ENCODE results near the gene TRPV6. TPM values are rescaled to one million over a fixed set of nuclear protein-coding genes. Genes with fewer than 3 reads are reported as not detected.

Gene TRPV6
- polyA plus RNA-seq, 1 donor from 2014 or later: 0.30 TPM

GRCh38 chr7:142876991-142877910, 8.3 kb downstream of the TRPV6 start:
- no peak overlapping the region for H3K9ac ChIP-seq (ENCODE audit: low read length)
- no peaks in the 10 kb centered on the region for H3K27me3 ChIP-seq (ENCODE audit: insufficient read depth, low read depth, low read length)
- H3K4me3 ChIP-seq (ENCODE audit: low read length): no peak overlapping the region
- no peaks in the 10 kb centered on the region for H3K79me2 ChIP-seq (replicated peaks; ENCODE audit: insufficient read depth, low read length)
- H3K27ac ChIP-seq (ENCODE audit: low read length): no peak overlapping the region
- no peak overlapping the region for H2AFZ ChIP-seq (ENCODE audit: low read depth, low read length)
- H3K4me2 ChIP-seq (ENCODE audit: low read length): no peak overlapping the region
- H3K9me2 ChIP-seq (ENCODE audit: insufficient read depth, low read length): no peaks in the 10 kb centered on the region
- H3K9me3 ChIP-seq (ENCODE audit: low read length): no peaks in the 10 kb centered on the region
- no peaks in the 10 kb centered on the region for H4K20me1 ChIP-seq (ENCODE audit: insufficient read depth)
- TF ChIP-seq EP300 (conservative IDR thresholded peaks at IDR 0.05; ENCODE audit: poor library complexity, severe bottlenecking): no peak
- no peak for TF ChIP-seq RAD21 (conservative IDR thresholded peaks at IDR 0.05)
- TF ChIP-seq MXI1 (conservative IDR thresholded peaks at IDR 0.05; ENCODE audit: poor library complexity, severe bottlenecking): no peak
- TF ChIP-seq, protein P1, sequence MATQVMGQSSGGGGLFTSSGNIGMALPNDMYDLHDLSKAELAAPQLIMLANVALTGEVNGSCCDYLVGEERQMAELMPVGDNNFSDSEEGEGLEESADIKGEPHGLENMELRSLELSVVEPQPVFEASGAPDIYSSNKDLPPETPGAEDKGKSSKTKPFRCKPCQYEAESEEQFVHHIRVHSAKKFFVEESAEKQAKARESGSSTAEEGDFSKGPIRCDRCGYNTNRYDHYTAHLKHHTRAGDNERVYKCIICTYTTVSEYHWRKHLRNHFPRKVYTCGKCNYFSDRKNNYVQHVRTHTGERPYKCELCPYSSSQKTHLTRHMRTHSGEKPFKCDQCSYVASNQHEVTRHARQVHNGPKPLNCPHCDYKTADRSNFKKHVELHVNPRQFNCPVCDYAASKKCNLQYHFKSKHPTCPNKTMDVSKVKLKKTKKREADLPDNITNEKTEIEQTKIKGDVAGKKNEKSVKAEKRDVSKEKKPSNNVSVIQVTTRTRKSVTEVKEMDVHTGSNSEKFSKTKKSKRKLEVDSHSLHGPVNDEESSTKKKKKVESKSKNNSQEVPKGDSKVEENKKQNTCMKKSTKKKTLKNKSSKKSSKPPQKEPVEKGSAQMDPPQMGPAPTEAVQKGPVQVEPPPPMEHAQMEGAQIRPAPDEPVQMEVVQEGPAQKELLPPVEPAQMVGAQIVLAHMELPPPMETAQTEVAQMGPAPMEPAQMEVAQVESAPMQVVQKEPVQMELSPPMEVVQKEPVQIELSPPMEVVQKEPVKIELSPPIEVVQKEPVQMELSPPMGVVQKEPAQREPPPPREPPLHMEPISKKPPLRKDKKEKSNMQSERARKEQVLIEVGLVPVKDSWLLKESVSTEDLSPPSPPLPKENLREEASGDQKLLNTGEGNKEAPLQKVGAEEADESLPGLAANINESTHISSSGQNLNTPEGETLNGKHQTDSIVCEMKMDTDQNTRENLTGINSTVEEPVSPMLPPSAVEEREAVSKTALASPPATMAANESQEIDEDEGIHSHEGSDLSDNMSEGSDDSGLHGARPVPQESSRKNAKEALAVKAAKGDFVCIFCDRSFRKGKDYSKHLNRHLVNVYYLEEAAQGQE (IDR thresholded peaks at IDR 0.05; ENCODE audit: borderline replicate concordance): no peak
- no peak for TF ChIP-seq EZH2 (IDR thresholded peaks at IDR 0.05; ENCODE audit: borderline replicate concordance, insufficient read depth, low read length, poor library complexity, severe bottlenecking)
- TF ChIP-seq POLR2AphosphoS5 (IDR thresholded peaks at IDR 0.05): no peak
- no peak for TF ChIP-seq TAF1 (IDR thresholded peaks at IDR 0.05; ENCODE audit: low read depth)
- no peak for TF ChIP-seq SMC3 (conservative IDR thresholded peaks at IDR 0.05; ENCODE audit: poor library complexity)
- TF ChIP-seq, protein P2, sequence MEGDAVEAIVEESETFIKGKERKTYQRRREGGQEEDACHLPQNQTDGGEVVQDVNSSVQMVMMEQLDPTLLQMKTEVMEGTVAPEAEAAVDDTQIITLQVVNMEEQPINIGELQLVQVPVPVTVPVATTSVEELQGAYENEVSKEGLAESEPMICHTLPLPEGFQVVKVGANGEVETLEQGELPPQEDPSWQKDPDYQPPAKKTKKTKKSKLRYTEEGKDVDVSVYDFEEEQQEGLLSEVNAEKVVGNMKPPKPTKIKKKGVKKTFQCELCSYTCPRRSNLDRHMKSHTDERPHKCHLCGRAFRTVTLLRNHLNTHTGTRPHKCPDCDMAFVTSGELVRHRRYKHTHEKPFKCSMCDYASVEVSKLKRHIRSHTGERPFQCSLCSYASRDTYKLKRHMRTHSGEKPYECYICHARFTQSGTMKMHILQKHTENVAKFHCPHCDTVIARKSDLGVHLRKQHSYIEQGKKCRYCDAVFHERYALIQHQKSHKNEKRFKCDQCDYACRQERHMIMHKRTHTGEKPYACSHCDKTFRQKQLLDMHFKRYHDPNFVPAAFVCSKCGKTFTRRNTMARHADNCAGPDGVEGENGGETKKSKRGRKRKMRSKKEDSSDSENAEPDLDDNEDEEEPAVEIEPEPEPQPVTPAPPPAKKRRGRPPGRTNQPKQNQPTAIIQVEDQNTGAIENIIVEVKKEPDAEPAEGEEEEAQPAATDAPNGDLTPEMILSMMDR (IDR thresholded peaks at IDR 0.05; ENCODE audit: poor library complexity, severe bottlenecking): no peak
- no peaks in the 10 kb centered on the region for H3F3A ChIP-seq (ENCODE audit: insufficient read depth, low read length, poor library complexity, severe bottlenecking)
- no peaks in the 10 kb centered on the region for H3K36me3 ChIP-seq (ENCODE audit: insufficient read depth, low read length)

- Histone ChIP-seq H3K9ac (ENCODE audit: low read length) (no peak overlapping the region), H3K27ac (ENCODE audit: low read length) (no peak overlapping the region), H2AFZ (ENCODE audit: low read depth, low read length) (no peak overlapping the region), H4K20me1 (ENCODE audit: insufficient read depth) (no peaks in the 10 kb centered on the region), H3K36me3 (ENCODE audit: insufficient read depth, low read length) (no peaks in the 10 kb centered on the region), H3F3A (ENCODE audit: insufficient read depth, low read length, poor library complexity, severe bottlenecking) (no peaks in the 10 kb centered on the region), H3K4me3 (ENCODE audit: low read length) (no peak overlapping the region), H3K9me2 (ENCODE audit: insufficient read depth, low read length) (no peaks in the 10 kb centered on the region), H3K9me3 (ENCODE audit: low read length) (no peaks in the 10 kb centered on the region), H3K27me3 (ENCODE audit: insufficient read depth, low read depth, low read length) (no peaks in the 10 kb centered on the region), H3K79me2 (replicated peaks; ENCODE audit: insufficient read depth, low read length) (no peaks in the 10 kb centered on the region), H3K4me2 (ENCODE audit: low read length) (no peak overlapping the region)
- TF ChIP-seq EZH2 (IDR thresholded peaks at IDR 0.05; ENCODE audit: borderline replicate concordance, insufficient read depth, low read length, poor library complexity, severe bottlenecking) (no peak), TAF1 (IDR thresholded peaks at IDR 0.05; ENCODE audit: low read depth) (no peak), SMC3 (conservative IDR thresholded peaks at IDR 0.05; ENCODE audit: poor library complexity) (no peak), RAD21 (conservative IDR thresholded peaks at IDR 0.05) (no peak), MXI1 (conservative IDR thresholded peaks at IDR 0.05; ENCODE audit: poor library complexity, severe bottlenecking) (no peak), EP300 (conservative IDR thresholded peaks at IDR 0.05; ENCODE audit: poor library complexity, severe bottlenecking) (no peak), POLR2AphosphoS5 (IDR thresholded peaks at IDR 0.05) (no peak)
- TF ChIP-seq, protein P1 (IDR thresholded peaks at IDR 0.05; ENCODE audit: borderline replicate concordance): no peak
- TF ChIP-seq, protein P2 (IDR thresholded peaks at IDR 0.05; ENCODE audit: poor library complexity, severe bottlenecking): no peak
Observed at GRCh38 chr7:142876236-142876960, 9.1 kb downstream of the TRPV6 start.
